Uterus (tissue), 2 donors: ENCODE data around the gene TMEM119.

Source experiments
- CTCF ChIP-seq, 4 experiments: fragments of 200-600 bp in 2 of 4; fragments of 450-650 bp in 2 of 4; sonication (generic) in 2 of 4; IDR thresholded peaks; one replicate each; pipeline ENCODE4 v1.5.1; 2016 to 2019; ENCODE audit warnings: antibody characterized with exemption in 4 of 4, mild to moderate bottlenecking in 2 of 4, moderate library complexity in 1 of 4
- POLR2A ChIP-seq, 2 donors: fragments of 450-650 bp; IDR thresholded peaks; one replicate each; pipeline ENCODE4 v1.6.1; 2016; ENCODE audit warnings: antibody characterized with exemption in 2 of 2, mild to moderate bottlenecking in 1 of 2, moderate library complexity in 1 of 2

- TF ChIP-seq CTCF (IDR thresholded peaks at IDR 0.05) = no peak
- no peak for TF ChIP-seq POLR2A (IDR thresholded peaks at IDR 0.05)
Measured at GRCh38 chr12:108578813-108579212, 19.1 kb downstream of the TMEM119 start.
